DND-41 (cell line): Measurements from ENCODE around the gene CCBE1.
A peak's percentile ranks its signal among the peaks of the same experiment; 100 is the strongest.

Experiments used
- ATAC-seq: fragments of 200-7000 bp; cut with Tn5 transposase; 3 replicates; pipeline ENCODE4 v1.9.1; 2021; ENCODE audit warnings: low read depth; ENCODE audit not compliant: insufficient read depth
- DNase-seq: peaks from one replicate; pipeline ENCODE4 v3.0.0-alpha.2; 2020
- H2AFZ ChIP-seq: 2 replicates; pipeline ENCODE4 v1.6.0; 2012; ENCODE audit warnings: low read depth, low read length
- H3K27ac ChIP-seq: 2 replicates; pipeline ENCODE4 v1.5.1; 2012; ENCODE audit warnings: low read length, inconsistent platforms
- H3K27me3 ChIP-seq: fragments of 200-600 bp; sonication (generic); 2 replicates; pipeline ENCODE4 v1.6.0; 2012; ENCODE audit warnings: low read length, mild to moderate bottlenecking, inconsistent platforms; ENCODE audit not compliant: insufficient read depth, poor library complexity
- H3K36me3 ChIP-seq: 2 replicates; pipeline ENCODE4 v1.5.1; 2012; ENCODE audit warnings: low read length, inconsistent platforms; ENCODE audit not compliant: insufficient read depth
- H3K4me1 ChIP-seq: 2 replicates; pipeline ENCODE4 v1.5.1; 2012; ENCODE audit warnings: mild to moderate bottlenecking, low read length; ENCODE audit not compliant: insufficient read depth
- H3K4me2 ChIP-seq: 2 replicates; pipeline ENCODE4 v1.6.0; 2012; ENCODE audit warnings: mild to moderate bottlenecking, moderate library complexity, low read length, inconsistent platforms; ENCODE audit not compliant: insufficient read depth
- H3K4me3 ChIP-seq, 2 experiments: fragments of 200-600 bp in 1 of 2; shearing (Covaris generic) in 1 of 2; 2 replicates each; pipeline ENCODE4 v1.5.1; 2012 to 2016; ENCODE audit warnings: inconsistent platforms in 2 of 2, low read length in 2 of 2, mild to moderate bottlenecking in 2 of 2, low read depth in 1 of 2, moderate library complexity in 1 of 2
- H3K79me2 ChIP-seq: 2 replicates; pipeline ENCODE4 v1.6.0; 2012; ENCODE audit warnings: low read length, inconsistent platforms; ENCODE audit not compliant: insufficient read depth
- H3K9ac ChIP-seq: 2 replicates; pipeline ENCODE4 v1.6.0; 2012; ENCODE audit warnings: low read depth, mild to moderate bottlenecking, inconsistent platforms, low read length, moderate library complexity
- H3K9me3 ChIP-seq: 2 replicates; pipeline ENCODE4 v1.5.1; 2012; ENCODE audit warnings: low read length, moderate library complexity, mild to moderate bottlenecking, inconsistent platforms; ENCODE audit not compliant: insufficient read depth, severe bottlenecking
- H4K20me1 ChIP-seq: 2 replicates; pipeline ENCODE4 v1.6.0; 2012; ENCODE audit warnings: low read length; ENCODE audit not compliant: insufficient read depth
- CTCF ChIP-seq: IDR thresholded peaks from 2 replicates; pipeline ENCODE4 v1.5.1; 2012; ENCODE audit warnings: borderline replicate concordance, low read length, moderate library complexity, mild to moderate bottlenecking; ENCODE audit not compliant: poor library complexity, severe bottlenecking; ENCODE audit errors: extremely low read depth
- EZH2 ChIP-seq: IDR thresholded peaks from 3 replicates; pipeline ENCODE4 v1.6.1; 2012; ENCODE audit warnings: borderline replicate concordance, low read depth, mild to moderate bottlenecking, moderate library complexity, low read length, inconsistent platforms; ENCODE audit not compliant: severe bottlenecking

CCBE1 gene

GRCh38 chr18:59459369-59460071 lies 237.7 kb downstream of the CCBE1 start:
- Histone ChIP-seq H2AFZ (no peak overlapping the region), H3K4me3 (no peak overlapping the region), H3K4me2 (no peak overlapping the region), H3K79me2 (no peaks in the 10 kb centered on the region), H3K27me3 (peaks cover 3% of the 10 kb centered on the region), H3K9me3 (no peaks in the 10 kb centered on the region), H3K27ac (no peak overlapping the region), H4K20me1 (no peaks in the 10 kb centered on the region), H3K9ac (no peak overlapping the region), H3K36me3 (no peaks in the 10 kb centered on the region), H3K4me1 (no peaks in the 10 kb centered on the region)
- DNase-seq, result no peak
- ATAC-seq, result peak; percentile 52; the same call in 2 of the 3 replicates
- TF ChIP-seq EZH2 (no peak), CTCF (peak; percentile 71)

DNA sequence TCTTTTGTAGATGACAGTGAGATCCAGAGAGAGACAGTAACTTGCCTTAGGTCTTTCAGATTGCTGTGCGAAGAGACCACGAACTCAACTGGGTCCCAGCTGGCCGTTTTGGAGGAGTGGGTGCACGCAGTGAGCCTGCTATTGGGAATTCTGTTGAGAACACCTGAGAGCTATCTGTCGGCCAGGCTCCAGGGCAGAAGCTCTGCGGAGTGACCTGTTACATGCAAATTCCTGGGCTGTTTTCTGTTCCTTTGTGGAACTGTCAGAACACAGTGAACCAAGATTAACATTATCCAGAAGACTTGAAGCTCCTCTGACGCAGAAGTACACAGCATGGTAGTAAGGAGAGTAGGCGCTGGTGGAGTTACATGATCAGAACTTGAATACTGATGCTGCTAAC lies 238.6 kb downstream of the CCBE1 start:
- TF ChIP-seq CTCF, result no peak
- TF ChIP-seq EZH2, result no peak

DNA sequence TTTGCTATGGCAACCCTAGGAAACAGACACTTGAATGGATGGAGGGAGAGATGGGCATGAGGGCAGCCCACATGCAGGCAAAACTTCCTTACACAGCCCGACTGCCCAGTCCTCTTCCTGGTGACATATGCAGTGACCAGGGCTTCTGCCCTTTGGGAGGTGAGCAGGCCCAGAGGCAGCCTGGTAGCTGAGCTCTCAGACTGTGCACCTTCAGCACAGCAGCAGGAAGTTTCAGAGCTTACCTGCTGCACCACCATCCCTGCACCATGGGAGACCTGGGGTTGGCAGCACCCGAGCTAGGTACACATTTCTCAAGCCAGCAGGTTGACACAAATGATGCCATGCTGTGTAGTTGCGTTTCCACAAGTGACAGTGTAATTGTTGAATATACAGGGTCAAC lies 240.6 kb downstream of the CCBE1 start:
- Histone ChIP-seq H3K9me3 (no peaks in the 10 kb centered on the region), H3K27me3 (peaks cover 3% of the 10 kb centered on the region), H3K9ac (no peak overlapping the region), H4K20me1 (no peaks in the 10 kb centered on the region), H3K36me3 (no peaks in the 10 kb centered on the region), H3K4me2 (no peak overlapping the region), H3K79me2 (no peaks in the 10 kb centered on the region), H3K4me3 (no peak overlapping the region), H2AFZ (no peak overlapping the region), H3K4me1 (no peaks in the 10 kb centered on the region), H3K27ac (no peak overlapping the region)
- DNase-seq (no peak), ATAC-seq (no peak)
- TF ChIP-seq EZH2 (no peak), CTCF (no peak)

More for the DNA sequence above, 238.6 kb downstream of the CCBE1 start:
- H3K4me2 ChIP-seq, result no peak overlapping the region
- no peak overlapping the region for H3K9ac ChIP-seq
- H3K4me3 ChIP-seq, result no peak overlapping the region
- no peak for DNase-seq
- no peak overlapping the region for H3K27ac ChIP-seq
- no peaks in the 10 kb centered on the region for H4K20me1 ChIP-seq
- no peaks in the 10 kb centered on the region for H3K9me3 ChIP-seq
- H3K36me3 ChIP-seq, result no peaks in the 10 kb centered on the region
- no peak for ATAC-seq
- H3K79me2 ChIP-seq, result no peaks in the 10 kb centered on the region
- no peaks in the 10 kb centered on the region for H3K4me1 ChIP-seq
- H2AFZ ChIP-seq, result no peak overlapping the region
- peaks cover 3% of the 10 kb centered on the region for H3K27me3 ChIP-seq
